Measurements from ENCODE around the gene TNPO3. TPM values are rescaled to one million over a fixed set of nuclear protein-coding genes. Genes with fewer than 3 reads are reported as not detected.
"Not testable (repeated sequence)": the region's sequence is repeated elsewhere in the genome, so short reads cannot be mapped to it uniquely, and the experiment has no call there.

The TNPO3 gene
- total RNA-seq, 8 experiments from 2014 or later, result 45.3 to 63.9 (median 52.0) TPM

DNA sequence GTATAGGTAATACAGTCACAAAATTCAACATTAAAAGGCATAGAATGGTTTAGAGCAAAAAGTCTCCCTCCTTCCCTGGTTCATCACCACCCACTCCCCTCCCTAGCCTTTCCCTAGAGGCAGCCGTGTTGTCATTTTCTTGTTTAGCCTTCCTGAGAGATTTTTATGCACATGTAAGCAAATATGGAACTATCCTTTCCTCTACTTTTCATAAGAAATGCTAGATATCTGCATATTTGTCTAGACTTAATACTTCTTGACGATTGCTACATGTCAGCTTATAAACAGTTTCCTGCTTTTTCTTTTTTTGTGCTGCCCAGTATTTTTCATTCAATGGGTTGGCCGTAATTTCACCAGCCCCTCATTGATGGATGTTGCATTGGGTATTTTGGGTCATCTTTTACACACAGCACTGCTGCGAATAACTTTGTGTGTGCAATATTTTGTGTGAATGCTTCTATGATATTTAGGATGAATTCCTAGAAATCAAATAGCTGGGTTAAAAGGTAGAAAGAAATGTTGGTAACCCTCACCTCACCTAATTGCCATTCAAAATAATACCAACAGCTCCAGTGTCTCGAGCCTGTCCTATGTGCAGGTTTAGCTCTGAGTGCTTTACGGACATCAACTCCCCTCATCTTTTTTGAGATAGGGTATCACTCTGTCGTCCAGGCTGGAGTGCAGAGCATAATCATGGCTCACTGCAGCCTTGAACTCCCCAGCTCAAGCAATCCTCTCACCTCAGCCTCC is 110.2 kb downstream of the TNPO3 start:
- in situ Hi-C loops (cut with MboI; ENCODE audit: low pct_unique_long_range_greater_than_20kb in 2 of 9, low sequenced_read_pairs in 9 of 9, unreplicated experiment in 9 of 9), result no loop called here
- no peak overlapping the region for H3K4me3 ChIP-seq
- H3K4me1 ChIP-seq (replicated peaks in 1 of 2), result no peaks in the 10 kb centered on the region
- no peak overlapping the region for H3K27ac ChIP-seq
- ATAC-seq (replicated peaks in 6 of 8), result no peak
- 30 to 72% (median 58%) methylated on average over 1 to 7 of the region's 7 CpGs for WGBS, 10 experiments

DNA sequence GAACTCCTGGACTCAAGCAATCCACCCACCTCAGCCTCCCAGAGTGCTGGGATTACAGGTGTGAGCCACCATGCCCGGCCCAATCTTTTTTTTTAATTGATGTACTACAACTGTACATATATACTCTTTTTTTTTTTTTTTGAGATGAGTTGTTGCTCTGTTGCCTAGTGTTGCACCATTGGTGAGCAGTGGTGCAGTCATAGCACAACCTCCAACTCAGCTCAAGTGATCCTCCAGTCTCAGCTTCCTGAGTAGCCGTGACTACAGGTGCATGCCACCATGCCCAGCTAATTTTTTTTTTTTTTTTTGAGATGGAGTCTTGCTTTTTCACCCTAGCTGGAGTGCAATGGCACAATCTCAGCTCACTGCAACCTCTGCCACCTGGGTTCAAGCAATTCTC is 111.7 kb downstream of the TNPO3 start:
- H3K4me1 ChIP-seq (replicated peaks in 1 of 2); H3K27ac ChIP-seq; in situ Hi-C loops (cut with MboI; ENCODE audit: low pct_unique_long_range_greater_than_20kb in 2 of 9, low sequenced_read_pairs in 9 of 9, unreplicated experiment in 9 of 9); ATAC-seq (replicated peaks in 6 of 8); H3K4me3 ChIP-seq: not testable (repeated sequence)
- WGBS, 10 experiments, result 54 to 96% (median 88%) methylated on average over 1 to 2 of the region's 2 CpGs; no CpG with 5 or more reads in 4 of the 10 experiments

- no peak for ATAC-seq (replicated peaks in 6 of 8)
- WGBS, 10 experiments, result 63 to 100% (median 95%) methylated on average over 1 to 6 of the region's 16 CpGs; no CpG with 5 or more reads in 5 of the 10 experiments
- Histone ChIP-seq H3K4me1 (replicated peaks in 1 of 2) (no peaks in the 10 kb centered on the region), H3K4me3 (no peak overlapping the region), H3K27ac (no peak overlapping the region)
- in situ Hi-C loops (cut with MboI; ENCODE audit: low pct_unique_long_range_greater_than_20kb in 2 of 9, low sequenced_read_pairs in 9 of 9, unreplicated experiment in 9 of 9), result no loop called here
Observed at GRCh38 chr7:128941946-128942526, 112.9 kb downstream of the TNPO3 start.

DNA sequence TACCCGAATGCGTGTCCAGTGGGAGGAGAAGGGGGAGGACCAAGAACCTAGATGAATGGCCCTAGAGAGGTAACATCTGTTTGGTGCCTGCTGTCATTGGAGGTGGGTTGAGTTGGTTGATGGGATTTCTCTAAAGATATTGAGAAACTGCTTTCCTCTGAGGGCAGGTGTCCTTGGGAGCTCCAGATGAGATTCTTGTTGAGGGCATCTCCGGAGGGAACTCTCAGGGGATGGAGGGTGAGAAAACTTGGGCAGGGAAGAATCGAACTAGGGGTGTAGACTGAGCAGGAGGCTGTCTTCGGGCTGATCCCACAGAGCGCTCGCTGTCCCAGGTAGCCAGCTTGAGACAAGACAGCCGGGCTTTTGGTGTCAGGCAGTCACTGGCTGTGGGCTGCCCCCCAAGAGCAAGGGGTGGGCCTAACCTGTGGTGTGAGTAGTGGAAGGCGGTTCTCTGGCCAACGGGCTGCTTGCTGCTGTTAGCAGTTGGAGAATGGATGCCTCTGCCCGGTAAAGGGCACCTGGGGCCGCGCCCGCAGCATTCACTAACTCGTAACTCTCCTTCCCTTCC is 113.5 kb downstream of the TNPO3 start:
- 43 to 85% (median 73%) methylated on average over 1 to 6 of the region's 15 CpGs; no CpG with 5 or more reads in 1 of the 10 experiments for WGBS, 10 experiments
- H3K4me1 ChIP-seq (replicated peaks in 1 of 2), result no peaks in the 10 kb centered on the region
- in situ Hi-C loops (cut with MboI; ENCODE audit: low pct_unique_long_range_greater_than_20kb in 2 of 9, low sequenced_read_pairs in 9 of 9, unreplicated experiment in 9 of 9), result no loop called here
- ATAC-seq (replicated peaks in 6 of 8), result no peak
- H3K4me3 ChIP-seq, result no peak overlapping the region
- no peak overlapping the region for H3K27ac ChIP-seq

GRCh38 chr7:128940494-128941322 is 114.2 kb downstream of the TNPO3 start:
- Histone ChIP-seq H3K4me3 (no peak overlapping the region), H3K4me1 (replicated peaks in 1 of 2) (no peaks in the 10 kb centered on the region), H3K27ac (no peak overlapping the region)
- ATAC-seq (replicated peaks in 6 of 8), result no peak
- in situ Hi-C loops (cut with MboI; ENCODE audit: low pct_unique_long_range_greater_than_20kb in 2 of 9, low sequenced_read_pairs in 9 of 9, unreplicated experiment in 9 of 9), result no loop called here
- WGBS, 10 experiments, result 30 to 100% (median 61%) methylated on average over 1 to 10 of the region's 20 CpGs; no CpG with 5 or more reads in 2 of the 10 experiments

GRCh38 chr7:128939861-128940410 is 115.0 kb downstream of the TNPO3 start:
- no peak for ATAC-seq (replicated peaks in 6 of 8)
- in situ Hi-C loops (cut with MboI; ENCODE audit: low pct_unique_long_range_greater_than_20kb in 2 of 9, low sequenced_read_pairs in 9 of 9, unreplicated experiment in 9 of 9), result no loop called here
- no peak overlapping the region for H3K27ac ChIP-seq
- no peak overlapping the region for H3K4me3 ChIP-seq
- H3K4me1 ChIP-seq (replicated peaks in 1 of 2), result no peaks in the 10 kb centered on the region
- 20 to 86% (median 70%) methylated on average over 2 to 10 of the region's 18 CpGs; no CpG with 5 or more reads in 4 of the 10 experiments for WGBS, 10 experiments

DNA sequence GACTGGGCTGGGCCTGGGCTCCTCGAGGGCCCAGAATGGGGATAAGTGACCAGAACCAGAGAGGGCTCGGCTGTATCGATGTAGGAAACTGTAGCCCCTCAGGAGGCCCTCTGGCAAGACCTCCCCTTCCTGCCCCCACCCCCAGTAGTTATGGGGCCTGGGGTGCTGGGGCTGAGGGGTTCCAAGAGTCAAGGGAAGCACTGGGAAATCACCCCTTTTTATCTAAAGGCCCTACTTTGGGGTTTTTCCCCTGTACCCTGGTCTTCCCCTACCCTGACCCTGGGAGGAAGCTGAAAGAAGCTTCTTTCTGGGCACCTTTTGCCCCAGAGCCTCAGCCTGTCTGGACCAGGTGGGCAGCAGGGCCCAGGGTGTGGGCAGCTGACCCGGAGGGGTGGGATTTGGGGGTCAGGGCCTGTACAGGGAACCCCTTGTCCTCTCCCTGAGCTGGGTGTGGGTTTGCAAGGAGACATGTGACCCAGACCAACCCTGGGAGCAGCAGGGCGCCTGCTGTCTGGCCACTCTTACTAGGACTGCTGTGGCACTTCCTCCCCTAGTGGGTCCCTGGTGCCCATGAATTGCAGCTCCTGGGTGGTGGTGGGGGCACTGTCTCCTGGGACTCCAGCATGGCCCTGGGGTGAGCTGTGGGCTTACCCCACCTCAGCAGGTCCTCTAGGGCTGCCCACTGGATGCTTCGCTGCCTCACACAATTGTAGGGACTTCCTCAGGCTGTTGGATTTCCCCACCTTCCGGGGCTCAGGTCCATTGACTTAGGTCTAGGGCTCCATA is 115.6 kb downstream of the TNPO3 start:
- Histone ChIP-seq H3K27ac (no peak overlapping the region), H3K4me3 (no peak overlapping the region), H3K4me1 (replicated peaks in 1 of 2) (no peaks in the 10 kb centered on the region)
- WGBS, 10 experiments, result 89 to 100% methylated on average over 1 of the region's 7 CpGs; no CpG with 5 or more reads in 8 of the 10 experiments
- in situ Hi-C loops (cut with MboI; ENCODE audit: low pct_unique_long_range_greater_than_20kb in 2 of 9, low sequenced_read_pairs in 9 of 9, unreplicated experiment in 9 of 9), result no loop called here
- no peak for ATAC-seq (replicated peaks in 6 of 8)

DNA sequence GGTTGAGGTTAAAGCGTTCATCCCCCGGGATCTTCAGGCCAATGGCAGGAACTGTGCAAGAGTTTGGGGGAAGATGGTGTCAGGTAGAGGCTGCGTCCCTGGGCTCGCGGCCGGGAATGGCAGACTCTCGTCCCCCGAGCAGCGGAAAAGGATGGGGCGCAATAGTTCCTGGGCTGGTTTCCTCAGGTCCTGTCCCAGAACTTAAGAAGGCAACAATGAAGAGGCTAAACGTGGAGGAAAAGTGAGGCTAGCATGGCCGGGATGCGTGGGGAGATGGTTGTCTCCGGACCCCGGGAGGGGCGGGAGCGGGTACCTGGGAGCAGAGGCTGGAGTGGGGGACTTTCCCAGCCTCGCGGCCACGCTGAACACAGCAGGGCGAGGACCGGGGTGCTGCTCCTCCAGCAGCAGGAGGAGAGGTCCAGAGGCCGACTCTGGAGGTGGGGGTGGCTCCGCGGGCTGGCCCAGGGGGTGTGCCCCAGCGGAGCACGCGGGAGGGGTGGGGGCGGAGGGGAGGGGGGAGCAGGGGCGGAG is 116.3 kb downstream of the TNPO3 start:
- ATAC-seq (replicated peaks in 6 of 8), result peak; percentile 5 to 48 (median 24)
- Histone ChIP-seq H3K4me3 (peak overlapping the region; percentile 32 to 57 (median 43)), H3K27ac (no peak overlapping the region), H3K4me1 (replicated peaks in 1 of 2) (no peaks in the 10 kb centered on the region)
- in situ Hi-C loops (cut with MboI; ENCODE audit: low pct_unique_long_range_greater_than_20kb in 2 of 9, low sequenced_read_pairs in 9 of 9, unreplicated experiment in 9 of 9), result no loop called here
- WGBS, 10 experiments, result 7 to 14% (median 10%) methylated on average over 3 to 6 of the region's 30 CpGs; no CpG with 5 or more reads in 7 of the 10 experiments

DNA sequence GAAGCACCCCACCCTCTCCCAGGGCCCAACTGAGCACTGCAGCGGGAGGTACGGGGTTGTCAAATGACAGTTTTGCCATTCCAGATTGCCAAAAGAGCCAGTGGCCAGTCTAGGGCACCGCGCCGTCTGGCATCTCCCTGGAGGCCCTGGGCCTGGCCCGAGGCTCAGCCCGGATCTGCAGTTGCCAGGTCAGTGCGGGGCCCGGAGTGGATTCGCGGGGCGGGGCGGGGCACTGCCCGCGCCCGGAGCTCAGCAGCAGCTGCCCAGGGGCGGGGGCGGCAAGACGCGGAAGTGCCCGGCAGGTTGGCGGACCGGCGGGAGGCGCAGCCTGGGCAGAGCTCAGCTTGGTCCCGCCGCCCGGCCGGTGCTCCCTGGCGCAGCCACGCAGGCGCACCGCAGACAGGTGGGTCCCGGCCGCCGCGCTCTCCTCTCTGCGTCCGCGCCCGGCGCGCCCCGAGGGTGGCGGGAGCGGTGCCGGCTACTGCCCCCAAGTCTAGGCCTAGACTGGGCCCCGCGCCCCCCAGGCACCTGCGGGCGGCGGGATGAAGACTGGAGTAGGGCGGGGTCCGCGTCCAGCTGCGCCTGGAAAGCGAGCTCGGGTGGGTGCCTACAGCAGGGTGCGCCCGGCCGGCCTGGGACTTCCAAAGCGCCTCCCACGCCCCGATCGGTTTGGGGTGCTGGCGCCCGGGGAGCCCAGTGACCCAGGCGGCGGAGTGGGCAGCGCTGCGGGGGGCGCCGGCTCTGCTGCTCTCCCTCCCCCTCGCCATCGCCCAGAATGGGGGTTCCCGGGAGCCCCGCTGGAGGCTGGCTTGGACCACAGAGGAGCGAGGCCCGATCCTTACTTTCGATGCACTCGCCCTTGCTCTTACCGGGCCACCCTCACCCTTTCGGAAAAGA is 117.0 kb downstream of the TNPO3 start, which contains the start of gene IRF5:
IRF5 (plus strand) TSS at position 281 of the 897 bp plus-strand sequence. CDS start 4,155 bp downstream, outside the sequence.
- WGBS, 10 experiments, result 0 to 60% (median 5%) methylated on average over 1 to 3 of the region's 83 CpGs; no CpG with 5 or more reads in 6 of the 10 experiments
- peak; percentile 50 to 88 (median 80) for ATAC-seq (replicated peaks in 6 of 8)
- H3K27ac ChIP-seq, result no peak within 1 kb of the TSS
- in situ Hi-C loops (cut with MboI; ENCODE audit: low pct_unique_long_range_greater_than_20kb in 2 of 9, low sequenced_read_pairs in 9 of 9, unreplicated experiment in 9 of 9), result no loop called here
- peak within 1 kb of the TSS; percentile 32 to 57 (median 43) for H3K4me3 ChIP-seq
- H3K4me1 ChIP-seq (replicated peaks in 1 of 2), result no peaks in the 10 kb centered on the region

DNA sequence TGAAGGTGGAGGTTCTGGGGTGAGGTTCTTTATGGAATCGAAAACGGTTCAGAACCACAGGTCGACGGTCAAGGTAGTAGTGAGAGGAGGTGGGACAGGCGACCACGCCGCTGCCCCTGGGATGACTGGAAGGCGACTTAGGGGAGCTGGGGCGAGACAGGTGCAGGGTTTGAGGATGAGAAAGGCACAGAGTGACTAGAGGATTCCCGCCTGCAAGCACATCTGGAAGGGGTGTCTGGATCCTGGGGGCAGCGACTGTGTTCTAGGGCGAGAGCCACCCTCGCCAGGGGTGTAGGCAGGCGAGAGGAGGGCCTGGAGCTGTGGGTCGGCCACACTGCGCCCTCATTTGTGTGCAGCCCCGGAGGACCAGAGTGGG is 117.7 kb downstream of the TNPO3 start:
- Histone ChIP-seq H3K27ac (no peak overlapping the region), H3K4me1 (replicated peaks in 1 of 2) (no peaks in the 10 kb centered on the region), H3K4me3 (peak overlapping the region in 3 of 5 donors; percentile 32 to 57 (median 46))
- no peak for ATAC-seq (replicated peaks in 6 of 8)
- WGBS, 10 experiments, result 0 to 100% (median 74%) methylated on average over 1 to 14 of the region's 17 CpGs; no CpG with 5 or more reads in 4 of the 10 experiments
- in situ Hi-C loops (cut with MboI; ENCODE audit: low pct_unique_long_range_greater_than_20kb in 2 of 9, low sequenced_read_pairs in 9 of 9, unreplicated experiment in 9 of 9), result no loop called here

- in situ Hi-C loops (cut with MboI; ENCODE audit: low pct_unique_long_range_greater_than_20kb in 2 of 9, low sequenced_read_pairs in 9 of 9, unreplicated experiment in 9 of 9), result no loop called here
- no peak overlapping the region for H3K27ac ChIP-seq
- ATAC-seq (replicated peaks in 6 of 8), result no peak
- H3K4me3 ChIP-seq, result no peak overlapping the region
- H3K4me1 ChIP-seq (replicated peaks in 1 of 2), result no peaks in the 10 kb centered on the region
- 75 to 100% (median 89%) methylated on average over 1 to 4 of the region's 4 CpGs; no CpG with 5 or more reads in 2 of the 10 experiments for WGBS, 10 experiments
Observed at GRCh38 chr7:128936798-128937197, 118.1 kb downstream of the TNPO3 start.

Measured in motor neuron (in vitro differentiated cells).